Stimulated activated naive CD4-positive, alpha-beta T cell (primary cell): Measurements from ENCODE around the gene RAN.
A peak's percentile ranks its signal among the peaks of the same experiment; 100 is the strongest.
"Not testable (repeated sequence)": the region's sequence is repeated elsewhere in the genome, so short reads cannot be mapped to it uniquely, and the experiment has no call there.

Experiments used
- DNase-seq, 6 experiments: peaks; one replicate each; lab custom pipeline; 2025; lab: John Stamatoyannopoulos, UW

The RAN gene

DNA sequence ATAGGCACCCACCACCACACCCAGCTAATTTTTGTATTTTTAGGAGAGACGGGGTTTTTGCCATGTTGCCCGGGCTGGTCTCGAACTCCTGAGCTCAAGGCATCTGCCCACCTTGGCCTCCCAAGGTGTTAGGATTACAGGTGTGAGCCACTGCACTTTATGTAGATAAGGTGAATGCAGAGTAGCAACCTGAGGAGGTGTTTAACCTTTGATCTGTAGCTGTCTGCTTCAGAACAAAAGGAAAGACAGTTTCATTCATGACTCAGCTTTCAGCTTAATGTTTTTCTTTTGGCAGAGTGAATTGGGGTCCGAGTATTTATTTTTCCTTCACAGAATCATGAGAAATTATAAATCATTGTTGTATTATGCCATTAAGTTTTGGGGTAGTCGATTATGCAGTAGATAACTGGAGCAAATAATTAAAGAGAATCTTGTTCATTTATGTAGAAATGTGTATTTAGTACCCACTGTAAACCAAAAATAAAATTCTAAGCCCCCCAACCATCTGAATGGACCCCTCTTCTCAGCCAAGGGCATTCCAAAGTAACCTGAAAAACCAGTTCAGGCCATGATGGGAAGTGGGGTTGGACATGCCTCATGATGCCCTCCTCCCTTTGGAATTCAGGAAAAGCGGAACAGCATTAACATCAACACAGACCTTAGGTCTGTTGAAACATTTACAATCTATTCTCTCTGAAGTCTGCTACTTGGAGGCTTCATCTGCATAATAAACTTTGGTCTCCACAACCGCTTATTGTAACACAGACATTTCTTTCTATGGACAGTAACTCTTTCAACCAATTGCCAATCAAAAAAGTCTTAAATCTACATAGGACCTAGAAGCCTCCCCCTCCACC, 22.1 kb upstream of the RAN start:
- no peak for DNase-seq

DNA sequence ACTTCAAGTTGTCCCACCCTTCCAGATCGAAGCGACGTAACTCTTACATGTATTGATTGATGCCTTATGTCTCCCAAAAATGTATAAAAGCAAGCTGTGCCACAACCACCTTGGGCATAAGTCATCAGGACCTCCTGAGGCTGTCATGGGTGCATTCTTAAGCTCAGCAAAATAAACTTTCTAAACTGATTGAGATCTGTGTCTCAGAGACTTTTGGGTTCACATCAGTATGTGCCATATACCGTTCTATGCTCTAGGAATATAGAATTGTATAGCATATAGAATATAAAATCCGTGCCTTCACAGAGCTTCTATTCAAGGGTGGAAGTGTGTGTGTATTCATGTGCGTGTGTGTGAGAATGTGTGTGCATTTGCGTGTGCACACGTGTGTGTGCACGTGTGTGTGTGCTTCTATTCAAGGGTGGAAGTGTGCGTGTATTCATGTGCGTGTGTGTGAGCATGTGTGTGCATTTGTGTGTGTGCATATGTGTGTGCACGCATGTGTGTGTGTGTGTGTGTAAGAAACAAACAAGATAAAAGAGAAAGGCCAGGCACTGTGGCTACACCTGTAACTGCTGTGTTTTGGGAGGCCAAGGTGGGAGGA, 21.3 kb upstream of the RAN start:
- DNase-seq: no peak

DNA sequence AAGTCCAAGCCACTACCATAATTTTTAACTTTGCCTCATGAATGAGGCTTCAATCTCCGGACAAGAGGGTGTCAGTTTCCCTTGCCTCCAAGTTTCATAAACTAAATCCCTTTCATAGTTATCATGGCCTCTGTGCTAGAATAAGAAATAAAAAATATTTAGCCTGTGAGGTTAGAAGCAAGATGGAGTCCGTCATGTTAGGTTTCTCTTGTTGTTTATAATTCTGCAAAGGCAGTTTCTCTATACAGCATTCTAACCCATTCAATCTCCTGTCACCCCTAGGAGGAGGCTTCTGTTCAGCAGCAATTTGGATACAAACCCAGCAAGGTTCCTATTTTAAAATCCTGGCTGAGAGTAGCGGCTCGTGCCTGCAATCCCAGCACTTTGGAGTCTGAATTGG, 15.8 kb upstream of the RAN start:
- no peak for DNase-seq

DNA sequence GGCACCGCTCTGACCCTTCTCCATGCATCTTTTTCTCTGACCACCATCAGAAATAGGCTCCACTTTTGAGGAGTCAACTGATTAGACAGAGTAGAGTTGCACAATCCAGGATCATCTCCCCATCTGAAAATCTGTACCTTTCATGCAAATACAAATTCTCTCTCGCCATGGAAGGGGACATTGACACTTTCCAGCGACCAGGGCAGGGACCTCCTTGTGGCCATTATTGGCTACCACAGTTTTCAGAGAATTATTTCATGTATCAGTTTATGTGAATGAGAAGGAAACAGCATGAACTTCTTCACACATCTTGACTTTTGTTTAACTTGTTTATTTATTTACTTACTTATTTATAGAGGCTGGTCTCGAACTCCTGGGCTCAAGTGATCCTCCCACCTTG, 13.8 kb upstream of the RAN start:
- DNase-seq: no peak

DNA sequence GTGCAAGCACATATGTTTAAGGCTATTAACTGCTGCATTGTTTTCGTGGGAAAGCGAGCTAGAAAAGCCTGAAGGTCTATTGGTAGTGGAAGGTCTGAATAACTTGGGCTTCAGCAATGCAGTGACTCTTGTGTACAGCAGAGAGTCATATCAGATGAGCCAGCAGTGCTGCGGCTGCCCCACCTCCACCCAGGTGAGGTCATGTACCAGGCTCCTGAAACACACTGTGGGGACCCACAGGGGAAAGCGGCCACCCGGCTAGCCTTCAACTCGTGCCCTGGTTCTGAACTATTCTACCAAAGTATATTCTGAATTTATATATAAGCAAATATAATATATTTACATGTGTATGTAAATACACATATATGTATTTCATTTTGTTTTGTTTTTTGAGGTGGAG, 12.7 kb upstream of the RAN start:
- no peak for DNase-seq

DNA sequence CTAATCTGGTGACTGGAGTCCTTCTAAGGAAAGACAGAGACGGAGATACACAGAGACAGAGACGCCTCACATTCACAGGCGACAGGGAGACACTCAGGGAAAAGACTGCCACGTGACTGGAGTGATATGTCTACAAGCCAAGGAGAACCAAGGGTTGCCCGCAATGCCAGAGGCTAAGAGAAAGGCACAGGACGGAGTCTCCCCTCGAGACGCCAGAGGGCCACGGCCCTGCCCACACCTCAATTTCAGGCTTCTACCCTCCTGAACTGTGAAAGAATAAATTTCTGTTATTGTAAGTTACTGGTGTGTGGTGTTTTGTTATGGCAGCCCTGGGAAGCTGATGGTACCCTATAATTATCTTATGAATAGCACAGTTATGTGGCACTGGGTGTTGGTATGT, 11.6 kb upstream of the RAN start:
- DNase-seq: no peak

DNA sequence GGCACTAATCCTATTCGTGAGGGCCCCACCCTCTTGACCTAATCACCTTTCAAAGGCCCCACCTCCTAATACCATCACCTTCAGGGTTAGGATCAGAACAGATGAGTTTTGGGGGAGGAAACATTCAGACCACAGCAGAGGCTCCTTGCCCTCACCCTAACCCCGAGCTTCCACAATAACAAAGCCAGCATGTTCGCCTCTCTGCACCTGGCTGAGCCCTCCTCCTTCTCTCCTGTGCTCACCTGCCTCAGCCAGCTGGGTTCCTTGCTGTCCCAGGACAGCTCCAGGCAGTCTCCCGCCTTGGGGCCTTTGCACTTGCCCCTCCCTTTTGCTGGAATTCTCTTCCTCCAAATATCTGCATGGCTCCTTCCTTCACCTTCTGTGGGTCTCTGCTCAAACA, 9.7 kb upstream of the RAN start:
- DNase-seq: no peak

DNA sequence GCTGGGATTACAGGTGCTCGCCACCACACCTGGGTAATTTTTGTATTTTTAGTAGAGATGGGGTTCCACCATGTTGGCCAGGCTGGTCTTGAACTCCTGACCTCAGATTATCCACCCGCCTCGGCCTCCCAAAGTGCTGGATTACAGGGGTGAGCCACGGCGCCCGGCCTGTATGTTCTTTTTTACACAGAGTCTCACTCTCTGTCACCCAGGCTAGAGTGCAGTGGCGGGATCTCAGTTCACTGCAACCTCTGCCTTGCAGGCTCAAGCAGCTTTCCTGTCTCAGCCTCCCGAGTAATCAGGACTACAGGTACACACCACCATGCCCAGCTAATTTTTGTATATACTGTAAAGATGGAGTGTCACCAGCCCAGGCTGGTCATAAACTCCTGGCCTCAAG, 9.1 kb upstream of the RAN start:
- not testable (repeated sequence) for DNase-seq

DNA sequence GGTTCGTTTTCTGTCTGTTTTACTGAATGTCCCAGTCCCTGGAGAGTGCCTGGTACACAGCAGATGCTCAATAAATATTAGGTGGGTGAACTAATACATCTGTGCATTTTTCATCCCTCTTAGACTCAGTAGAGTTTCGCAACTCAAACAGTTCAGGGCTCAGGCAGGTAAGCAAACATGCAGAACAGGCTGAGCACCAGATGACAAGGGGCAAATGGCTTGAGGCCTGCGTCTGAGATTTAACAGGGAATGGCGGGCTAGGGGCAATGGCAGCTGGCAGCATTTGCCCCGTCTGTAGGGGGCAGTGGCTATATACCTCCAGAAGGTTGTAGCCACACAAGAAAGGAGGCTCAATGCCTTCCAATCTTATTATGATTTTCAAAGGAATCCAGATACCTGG, 8.6 kb upstream of the RAN start:
- no peak for DNase-seq

DNA sequence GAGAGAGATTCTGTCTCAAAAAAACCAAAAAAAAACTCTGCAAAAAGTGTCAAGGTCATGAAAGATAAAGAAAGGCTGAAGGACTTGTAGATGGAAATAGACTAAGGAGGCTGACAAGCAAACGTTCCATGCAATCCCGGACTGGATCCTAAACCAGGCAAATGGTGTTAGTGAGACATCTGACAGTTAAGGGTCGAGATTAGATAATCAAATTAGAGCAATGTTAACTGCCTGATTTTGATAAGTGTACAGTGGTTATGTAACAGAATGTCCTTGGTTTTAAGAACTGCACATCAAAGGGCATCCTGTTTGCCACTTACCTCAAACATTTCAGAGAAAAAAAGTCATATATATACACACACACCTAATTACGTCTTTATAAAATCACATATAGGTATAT, 3.5 kb upstream of the RAN start:
- DNase-seq: peak in 5 of 6 experiments; percentile 4 to 85 (median 74)

DNA sequence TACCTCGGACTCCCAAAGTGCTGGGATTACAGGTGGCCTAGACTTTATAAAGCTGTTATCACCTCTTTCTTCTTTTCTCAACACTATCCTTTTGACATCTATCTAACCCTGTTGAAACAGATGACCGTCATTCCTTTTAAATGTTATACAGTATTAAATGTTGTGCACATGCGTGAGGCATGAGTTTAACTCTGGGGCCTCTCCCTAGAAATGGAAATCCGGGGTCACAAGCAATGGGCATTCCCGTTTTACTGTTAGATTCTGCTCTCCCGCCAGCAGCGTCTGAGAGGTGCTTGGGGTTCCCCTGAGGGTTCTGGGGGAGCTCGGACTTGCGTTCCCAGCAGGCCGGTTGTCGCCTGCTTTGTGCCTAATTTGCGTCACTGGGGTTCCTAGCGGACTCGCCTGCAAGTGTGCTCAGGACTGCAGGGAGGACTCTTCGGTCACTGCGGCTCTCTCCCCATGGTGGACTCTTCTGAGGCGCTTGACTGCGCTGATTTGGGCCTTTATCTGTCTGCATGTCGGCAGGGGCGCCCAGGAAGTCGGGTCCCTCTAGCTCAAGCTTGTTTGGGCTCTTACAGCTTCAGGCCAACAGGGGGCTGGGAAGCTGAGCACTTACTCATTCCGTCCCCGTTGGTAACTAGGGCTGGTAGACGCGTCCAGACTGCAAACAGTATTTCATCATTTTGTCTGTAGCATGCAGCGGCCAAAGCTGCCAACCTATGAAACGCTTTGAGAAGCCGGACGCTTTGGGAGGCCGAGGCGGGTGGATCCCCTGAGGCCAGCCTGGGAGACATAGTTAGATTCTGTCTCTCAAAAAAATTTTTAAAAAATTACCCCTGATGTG, 1.2 kb upstream of the RAN start:
- DNase-seq: peak; percentile 20 to 60 (median 50)

DNA sequence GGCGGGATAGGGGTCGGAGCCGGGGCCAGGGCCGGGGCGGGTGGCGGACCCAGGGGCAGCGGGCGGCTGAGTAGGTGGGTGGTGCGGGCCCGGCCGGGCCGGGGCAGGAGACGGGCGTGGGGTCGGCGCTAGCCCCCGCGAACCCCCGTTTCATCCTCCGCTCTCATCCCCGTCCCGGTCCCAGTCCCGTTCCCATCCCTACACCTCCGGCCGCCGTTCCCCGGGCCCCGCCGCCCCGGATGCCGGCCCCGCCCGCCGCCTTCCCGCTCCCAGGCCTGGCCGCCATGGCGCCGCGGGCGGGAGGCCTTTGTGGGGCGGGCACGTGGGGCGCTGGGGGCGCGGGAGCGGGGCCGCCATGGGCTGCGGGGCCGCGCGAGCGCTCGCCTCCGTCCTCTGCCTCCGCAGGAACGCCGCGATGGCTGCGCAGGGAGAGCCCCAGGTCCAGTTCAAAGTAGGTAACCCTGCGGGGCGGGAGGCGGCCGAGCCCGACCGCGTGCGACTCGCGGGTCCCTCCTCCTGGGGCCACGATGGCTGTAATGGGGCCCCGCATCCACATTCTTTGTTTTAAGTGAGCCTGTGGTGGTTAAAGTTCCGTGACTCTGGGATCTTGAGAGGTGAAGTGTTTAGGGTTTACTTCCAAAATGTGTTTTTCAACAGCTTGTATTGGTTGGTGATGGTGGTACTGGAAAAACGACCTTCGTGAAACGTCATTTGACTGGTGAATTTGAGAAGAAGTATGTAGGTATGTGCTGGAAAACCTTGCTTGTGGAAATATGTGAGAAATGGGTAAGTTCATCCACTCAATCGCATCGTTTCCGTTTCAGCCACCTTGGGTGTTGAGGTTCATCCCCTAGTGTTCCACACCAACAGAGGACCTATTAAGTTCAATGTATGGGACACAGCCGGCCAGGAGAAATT, 572 bp downstream of the RAN start:
- DNase-seq: peak; percentile 36 to 70 (median 52)

DNA sequence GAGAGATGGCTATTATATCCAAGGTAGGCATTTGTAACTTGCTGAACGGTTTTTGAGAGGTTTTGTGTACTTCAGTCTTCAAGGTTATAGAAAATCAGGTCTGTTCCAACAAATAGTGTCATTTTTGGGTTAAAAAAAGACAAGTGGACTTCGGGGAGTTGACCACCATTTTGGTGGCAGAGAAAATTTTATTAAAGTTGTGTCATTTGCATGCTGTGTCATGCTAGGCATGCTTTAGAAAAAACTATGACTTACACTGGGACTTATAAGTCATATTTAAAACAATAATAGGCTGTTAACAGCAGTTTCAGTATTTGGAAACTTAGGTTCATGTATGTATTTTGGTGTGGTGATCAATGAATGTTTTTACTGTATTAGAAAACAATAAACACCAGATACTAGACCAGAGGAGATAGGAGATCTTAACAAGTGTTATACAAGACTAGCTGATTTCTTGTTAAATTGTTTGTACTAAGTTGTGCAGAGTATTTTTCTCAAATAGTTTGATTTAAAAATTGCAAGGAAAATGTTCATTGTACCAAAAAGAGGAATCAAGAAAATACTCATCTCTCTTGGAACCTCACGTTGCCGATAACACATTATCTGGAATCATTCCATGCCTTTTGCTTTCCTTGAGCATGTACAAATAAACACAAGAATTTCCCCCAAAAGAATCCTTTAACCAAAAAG, 1.4 kb downstream of the RAN start:
- DNase-seq: no peak

DNA sequence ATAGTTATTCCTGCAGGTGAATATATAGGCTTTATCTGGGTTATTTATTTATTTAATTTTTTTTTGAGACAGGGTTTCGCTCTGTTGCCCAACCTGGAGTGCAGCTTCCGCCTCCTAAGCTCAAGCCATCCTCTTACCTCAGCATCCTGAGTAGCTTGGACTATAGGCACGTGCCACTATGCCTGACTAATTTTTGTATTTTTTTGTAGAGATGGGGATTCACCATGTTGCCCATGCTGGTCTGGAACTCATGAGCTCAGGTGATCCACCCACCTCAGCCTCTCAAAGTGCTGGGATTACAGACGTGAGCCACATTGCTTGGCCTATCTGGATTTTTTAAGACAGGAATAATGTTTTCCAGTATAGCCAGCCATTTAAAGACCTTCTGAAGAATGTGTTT, 2.0 kb downstream of the RAN start:
- no peak for DNase-seq

DNA sequence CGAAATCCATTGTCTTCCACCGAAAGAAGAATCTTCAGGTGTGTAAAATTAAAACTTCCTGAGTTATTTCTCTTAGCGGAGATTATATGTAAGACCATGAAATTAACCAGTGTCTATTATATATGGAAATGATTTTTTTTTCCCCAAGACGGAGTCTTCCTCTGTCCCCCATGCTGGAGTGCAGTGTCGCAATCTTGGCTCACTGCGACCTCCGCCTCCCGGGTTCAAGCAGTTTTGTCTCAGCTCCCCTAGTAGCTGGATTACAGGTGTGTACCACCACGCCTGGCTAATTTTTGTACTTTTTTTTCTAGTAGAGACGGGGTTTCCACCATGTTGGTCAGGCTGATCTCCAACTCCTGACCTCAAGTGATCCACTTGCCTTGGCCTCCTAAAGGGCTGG, 2.8 kb downstream of the RAN start:
- DNase-seq: no peak

DNA sequence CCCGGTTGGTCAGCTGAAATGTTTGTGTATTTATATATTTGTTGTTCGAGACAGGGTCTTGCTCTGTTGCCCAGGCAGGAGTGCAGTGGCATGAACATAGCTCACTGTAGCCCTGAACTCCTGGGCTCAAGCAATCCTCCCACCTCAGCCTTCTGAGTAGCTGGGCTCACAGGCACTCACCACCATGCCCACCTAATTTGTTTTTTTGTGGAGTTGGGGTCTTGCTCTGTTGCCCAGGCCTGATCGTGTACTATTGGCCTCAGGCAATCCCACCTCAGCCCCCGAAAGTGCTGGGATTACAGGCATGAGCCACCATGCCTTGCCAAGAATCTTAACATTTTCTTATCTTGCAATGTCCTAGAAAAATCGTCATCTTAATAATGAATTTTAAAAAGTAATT, 3.3 kb downstream of the RAN start:
- no peak for DNase-seq

DNA sequence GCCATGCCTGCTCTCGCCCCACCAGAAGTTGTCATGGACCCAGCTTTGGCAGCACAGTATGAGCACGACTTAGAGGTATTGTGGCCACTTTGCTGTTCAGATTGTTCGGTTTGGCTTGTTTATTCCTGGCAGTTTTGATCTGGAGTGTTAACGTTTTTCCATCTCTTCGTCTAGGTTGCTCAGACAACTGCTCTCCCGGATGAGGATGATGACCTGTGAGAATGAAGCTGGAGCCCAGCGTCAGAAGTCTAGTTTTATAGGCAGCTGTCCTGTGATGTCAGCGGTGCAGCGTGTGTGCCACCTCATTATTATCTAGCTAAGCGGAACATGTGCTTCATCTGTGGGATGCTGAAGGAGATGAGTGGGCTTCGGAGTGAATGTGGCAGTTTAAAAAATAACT, 3.8 kb downstream of the RAN start:
- DNase-seq: not testable (repeated sequence)

DNA sequence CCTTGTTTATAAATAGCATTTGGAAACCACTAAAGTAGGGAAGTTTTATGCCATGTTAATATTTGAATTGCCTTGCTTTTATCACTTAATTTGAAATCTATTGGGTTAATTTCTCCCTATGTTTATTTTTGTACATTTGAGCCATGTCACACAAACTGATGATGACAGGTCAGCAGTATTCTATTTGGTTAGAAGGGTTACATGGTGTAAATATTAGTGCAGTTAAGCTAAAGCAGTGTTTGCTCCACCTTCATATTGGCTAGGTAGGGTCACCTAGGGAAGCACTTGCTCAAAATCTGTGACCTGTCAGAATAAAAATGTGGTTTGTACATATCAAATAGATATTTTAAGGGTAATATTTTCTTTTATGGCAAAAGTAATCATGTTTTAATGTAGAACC, 4.4 kb downstream of the RAN start:
- no peak for DNase-seq

DNA sequence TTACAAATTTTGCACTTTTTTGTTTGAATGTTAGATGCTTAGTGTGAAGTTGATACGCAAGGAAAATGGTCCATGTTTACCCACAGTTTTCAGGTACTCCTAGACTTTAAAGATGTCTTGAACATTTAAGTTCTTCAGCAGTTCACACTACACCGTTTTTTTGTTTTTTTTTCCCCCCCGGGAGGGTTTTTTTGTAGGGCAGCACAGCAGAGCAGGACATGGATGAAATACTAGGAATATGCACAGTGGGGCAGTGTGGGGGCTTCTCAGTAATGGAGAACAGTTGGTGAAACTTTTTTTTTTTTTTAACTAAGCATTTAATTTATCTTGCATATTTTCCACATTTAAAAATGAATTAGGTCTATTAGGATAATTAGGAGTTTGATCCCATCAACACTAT, 4.9 kb downstream of the RAN start:
- no peak for DNase-seq

DNA sequence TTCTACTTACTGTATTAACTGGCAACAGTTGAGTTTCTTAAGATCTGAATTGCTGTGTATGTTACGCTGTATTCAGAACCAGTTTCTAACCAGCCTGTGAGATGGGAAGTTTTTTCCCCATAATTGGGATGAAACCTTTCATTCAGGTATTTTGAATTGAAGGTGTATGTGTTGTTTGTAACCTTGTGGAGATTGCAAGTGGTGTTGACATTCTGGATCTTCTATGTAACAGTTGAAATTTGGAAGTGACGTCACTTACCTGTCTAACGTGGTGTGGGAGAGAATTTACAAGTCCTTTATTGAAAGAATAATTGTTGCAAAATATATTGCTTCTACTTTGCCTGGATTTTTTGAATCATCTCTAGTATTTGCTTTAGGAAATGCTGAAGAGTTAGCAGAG, 5.5 kb downstream of the RAN start:
- DNase-seq: no peak
